H1 (cell line): Measurements from ENCODE around the gene STAT1.

Experiments
- CREB1 ChIP-seq: IDR thresholded peaks from 2 replicates; pipeline ENCODE4 v1.6.1; 2012; ENCODE audit warnings: inconsistent platforms
- NRF1 ChIP-seq: IDR thresholded peaks from 2 replicates; pipeline ENCODE4 v1.6.1; 2011; ENCODE audit warnings: mild to moderate bottlenecking, low read depth, low read length, improper control_type of control experiment
- POLR2A ChIP-seq, 2 experiments: IDR thresholded peaks; 1 replicate in 1 of 2; 2 replicates in 1 of 2; pipeline ENCODE4 v1.6.1; 2011; ENCODE audit warnings: low read depth in 2 of 2, low read length in 2 of 2, mild to moderate bottlenecking in 2 of 2; ENCODE audit errors: control extremely low read depth in 1 of 2
- RAD21 ChIP-seq, 2 experiments: IDR thresholded peaks in 1 of 2; conservative IDR thresholded peaks in 1 of 2; 2 replicates each; pipeline ENCODE4 v1.6.1; 2011; ENCODE audit warnings: low read depth in 2 of 2, low read length in 2 of 2, improper control_type of control experiment in 1 of 2, inconsistent platforms in 1 of 2, mild to moderate bottlenecking in 1 of 2, moderate library complexity in 1 of 2
- RFX5 ChIP-seq: IDR thresholded peaks from 2 replicates; pipeline ENCODE4 v1.6.1; 2011; ENCODE audit warnings: low read depth, low read length, improper control_type of control experiment, borderline replicate concordance
- TBP ChIP-seq: IDR thresholded peaks from 2 replicates; pipeline ENCODE4 v1.6.1; 2011; ENCODE audit warnings: low read depth, low read length, improper control_type of control experiment
- TCF12 ChIP-seq: IDR thresholded peaks from 2 replicates; pipeline ENCODE4 v1.6.1; 2011; ENCODE audit warnings: low read depth, mild to moderate bottlenecking, low read length
- YY1 ChIP-seq: IDR thresholded peaks from 2 replicates; pipeline ENCODE4 v1.6.1; 2011; ENCODE audit warnings: low read depth, mild to moderate bottlenecking, low read length
- TF ChIP-seq, protein P1 (sequence below), 3 experiments: IDR thresholded peaks; 1 replicate in 2 of 3; 2 replicates in 1 of 3; pipeline versions ENCODE4 v1.5.1 to v1.6.1; 2011; ENCODE audit warnings: low read length in 3 of 3, mild to moderate bottlenecking in 3 of 3, inconsistent platforms in 2 of 3, low read depth in 1 of 3, moderate library complexity in 1 of 3; ENCODE audit not compliant: insufficient read depth in 1 of 3; ENCODE audit errors: control extremely low read depth in 1 of 3
- TF ChIP-seq, protein P2 (sequence below): IDR thresholded peaks from 2 replicates; pipeline ENCODE4 v1.6.1; 2011; ENCODE audit warnings: low read depth, mild to moderate bottlenecking, low read length; ENCODE audit not compliant: insufficient read depth

DNA sequence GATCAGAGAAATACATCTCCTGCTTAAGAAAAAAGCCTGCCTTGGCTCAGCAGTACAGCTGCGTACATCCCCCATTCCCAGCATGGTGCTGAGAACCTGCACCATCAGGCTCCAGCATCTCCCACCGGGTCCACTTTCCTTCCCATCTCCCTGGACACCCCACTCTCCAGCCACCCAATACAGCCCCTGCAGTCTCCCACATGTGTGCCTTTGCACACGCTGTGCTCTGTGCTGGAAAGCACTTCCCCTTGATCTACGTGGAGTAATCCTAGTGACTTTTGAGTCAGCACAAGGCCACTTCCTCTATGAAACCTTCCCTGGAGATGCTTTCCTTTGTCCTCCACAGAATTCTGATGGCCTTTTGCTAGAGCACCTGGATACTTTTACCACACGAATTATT is 17.0 kb downstream of the STAT1 start:
- TF ChIP-seq RFX5, result no peak
- TF ChIP-seq, protein P1, sequence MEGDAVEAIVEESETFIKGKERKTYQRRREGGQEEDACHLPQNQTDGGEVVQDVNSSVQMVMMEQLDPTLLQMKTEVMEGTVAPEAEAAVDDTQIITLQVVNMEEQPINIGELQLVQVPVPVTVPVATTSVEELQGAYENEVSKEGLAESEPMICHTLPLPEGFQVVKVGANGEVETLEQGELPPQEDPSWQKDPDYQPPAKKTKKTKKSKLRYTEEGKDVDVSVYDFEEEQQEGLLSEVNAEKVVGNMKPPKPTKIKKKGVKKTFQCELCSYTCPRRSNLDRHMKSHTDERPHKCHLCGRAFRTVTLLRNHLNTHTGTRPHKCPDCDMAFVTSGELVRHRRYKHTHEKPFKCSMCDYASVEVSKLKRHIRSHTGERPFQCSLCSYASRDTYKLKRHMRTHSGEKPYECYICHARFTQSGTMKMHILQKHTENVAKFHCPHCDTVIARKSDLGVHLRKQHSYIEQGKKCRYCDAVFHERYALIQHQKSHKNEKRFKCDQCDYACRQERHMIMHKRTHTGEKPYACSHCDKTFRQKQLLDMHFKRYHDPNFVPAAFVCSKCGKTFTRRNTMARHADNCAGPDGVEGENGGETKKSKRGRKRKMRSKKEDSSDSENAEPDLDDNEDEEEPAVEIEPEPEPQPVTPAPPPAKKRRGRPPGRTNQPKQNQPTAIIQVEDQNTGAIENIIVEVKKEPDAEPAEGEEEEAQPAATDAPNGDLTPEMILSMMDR (IDR thresholded peaks at IDR 0.05; ENCODE audit: control extremely low read depth in 1 of 3, insufficient read depth in 1 of 3, low read depth in 1 of 3, low read length in 3 of 3), result no peak
- no peak for TF ChIP-seq POLR2A (IDR thresholded peaks at IDR 0.05; ENCODE audit: control extremely low read depth in 1 of 2, low read depth in 2 of 2, low read length in 2 of 2)
- TF ChIP-seq, protein P2, sequence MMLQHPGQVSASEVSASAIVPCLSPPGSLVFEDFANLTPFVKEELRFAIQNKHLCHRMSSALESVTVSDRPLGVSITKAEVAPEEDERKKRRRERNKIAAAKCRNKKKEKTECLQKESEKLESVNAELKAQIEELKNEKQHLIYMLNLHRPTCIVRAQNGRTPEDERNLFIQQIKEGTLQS, result no peak
- no peak for TF ChIP-seq TBP
- TF ChIP-seq NRF1, result no peak
- no peak for TF ChIP-seq CREB1
- no peak for TF ChIP-seq RAD21 (IDR thresholded peaks at IDR 0.05 in 1 of 2, conservative IDR thresholded peaks at IDR 0.05 in 1 of 2; ENCODE audit: low read depth in 2 of 2, low read length in 2 of 2)
- TF ChIP-seq TCF12, result no peak
- TF ChIP-seq YY1, result no peak
